ENCODE results near the gene STX7.

Gene STX7

DNA sequence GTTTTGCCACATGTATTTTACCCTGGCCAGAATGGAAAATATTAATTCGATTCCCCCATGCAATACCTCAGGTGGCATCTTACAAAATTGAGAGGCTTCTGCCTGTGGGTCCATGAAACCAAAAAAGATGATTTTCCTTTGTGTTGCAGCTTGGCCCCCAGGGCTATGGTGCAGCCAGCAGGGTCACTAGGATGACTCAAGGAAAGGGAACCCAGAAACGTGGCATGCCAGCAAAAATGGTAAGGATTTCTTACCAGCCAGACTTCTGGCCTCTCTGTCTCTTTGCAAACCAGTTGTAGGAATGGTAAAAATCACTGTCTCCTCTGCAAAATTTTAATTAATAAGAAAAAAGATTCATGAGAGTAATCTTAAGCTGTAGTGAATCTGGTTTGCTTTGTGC, 13.5 kb upstream of the STX7 start:
- no peaks in the 10 kb centered on the region for H3K9me3 ChIP-seq (ENCODE audit: insufficient read depth, low read depth, low read length)
- H3K36me3 ChIP-seq (ENCODE audit: insufficient read depth, low read depth, low read length): no peaks in the 10 kb centered on the region
- H3K9ac ChIP-seq (ENCODE audit: low read depth, low read length): peak overlapping the region; percentile 25; the same call in 1 of the 2 replicates
- H3K4me3 ChIP-seq (ENCODE audit: low read length): no peak overlapping the region
- H3K27ac ChIP-seq (ENCODE audit: low read length): no peak overlapping the region
- H3K27me3 ChIP-seq (ENCODE audit: insufficient read depth, low read length): no peaks in the 10 kb centered on the region
- H3K4me1 ChIP-seq (ENCODE audit: insufficient read depth, low read length): peaks cover 3% of the 10 kb centered on the region; the same call in 1 of the 2 replicates

DNA sequence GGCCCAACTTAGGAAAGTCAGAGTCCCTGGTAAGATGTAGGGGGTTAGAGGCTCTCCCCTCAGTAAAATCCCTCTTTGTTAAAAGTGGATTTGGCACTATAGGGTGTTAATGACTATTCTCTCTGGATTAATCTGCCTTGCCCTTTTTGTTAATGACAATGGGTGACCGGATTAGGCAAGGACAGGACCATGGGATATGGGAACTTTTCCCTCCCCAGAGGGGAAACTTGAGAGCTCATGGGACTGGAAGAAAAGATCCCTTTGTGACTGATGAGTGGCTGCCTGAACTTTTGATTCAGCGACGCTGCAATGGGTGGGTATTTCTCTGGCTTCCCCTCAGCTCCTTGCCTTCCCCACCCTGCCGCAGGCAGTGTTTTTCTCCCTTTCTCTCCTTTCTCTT, 12.9 kb upstream of the STX7 start:
- Histone ChIP-seq H3K27me3 (ENCODE audit: insufficient read depth, low read length) (no peaks in the 10 kb centered on the region), H3K36me3 (ENCODE audit: insufficient read depth, low read depth, low read length) (no peaks in the 10 kb centered on the region), H3K4me1 (ENCODE audit: insufficient read depth, low read length) (peaks cover 3% of the 10 kb centered on the region; the same call in 1 of the 2 replicates), H3K9ac (ENCODE audit: low read depth, low read length) (peak overlapping the region; percentile 25; the same call in 1 of the 2 replicates), H3K9me3 (ENCODE audit: insufficient read depth, low read depth, low read length) (no peaks in the 10 kb centered on the region), H3K27ac (ENCODE audit: low read length) (no peak overlapping the region), H3K4me3 (ENCODE audit: low read length) (no peak overlapping the region)

DNA sequence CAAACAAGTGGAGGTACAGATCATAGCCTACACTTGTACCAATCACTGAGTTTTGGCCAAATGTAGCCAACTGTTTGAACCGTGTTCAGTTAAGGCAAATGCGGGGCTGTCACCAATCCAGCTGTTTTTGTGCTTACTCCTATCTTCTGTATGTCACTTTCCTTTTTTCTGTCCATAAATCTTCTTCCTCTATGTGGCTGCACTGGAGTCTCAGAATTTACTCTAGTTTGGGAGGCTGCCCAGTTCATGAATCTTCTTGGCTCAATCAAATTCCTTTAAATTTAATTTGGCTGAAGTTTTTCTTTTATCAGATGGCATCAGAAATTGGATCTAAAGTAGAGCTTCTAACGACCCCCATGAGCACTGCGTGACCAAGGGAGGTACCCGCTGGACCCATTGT, 11.7 kb upstream of the STX7 start:
- no peaks in the 10 kb centered on the region for H3K36me3 ChIP-seq (ENCODE audit: insufficient read depth, low read depth, low read length)
- H3K9me3 ChIP-seq (ENCODE audit: insufficient read depth, low read depth, low read length): no peaks in the 10 kb centered on the region
- H3K27me3 ChIP-seq (ENCODE audit: insufficient read depth, low read length): no peaks in the 10 kb centered on the region
- H3K9ac ChIP-seq (ENCODE audit: low read depth, low read length): no peak overlapping the region
- H3K4me1 ChIP-seq (ENCODE audit: insufficient read depth, low read length): peaks cover 3% of the 10 kb centered on the region; the same call in 1 of the 2 replicates
- no peak overlapping the region for H3K4me3 ChIP-seq (ENCODE audit: low read length)
- H3K27ac ChIP-seq (ENCODE audit: low read length): no peak overlapping the region

DNA sequence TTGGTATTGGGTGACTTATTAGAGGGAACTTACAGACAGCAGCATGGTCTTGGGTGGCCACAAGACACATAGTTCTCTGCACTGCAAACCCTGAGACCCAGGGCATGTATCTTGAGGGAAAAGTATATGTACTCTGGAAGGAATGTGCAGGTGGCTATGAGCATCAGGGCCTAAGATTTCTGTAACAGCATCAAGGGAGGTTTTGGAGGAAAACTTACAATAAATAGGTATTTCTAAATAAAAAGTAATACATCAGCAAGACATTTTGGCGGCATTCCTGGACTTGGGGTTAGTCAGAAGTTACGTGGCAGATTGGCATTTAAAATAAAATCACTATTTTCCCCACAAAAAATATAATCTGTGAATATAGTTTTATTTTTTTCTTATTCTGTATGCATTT, 8.0 kb upstream of the STX7 start:
- Histone ChIP-seq H3K4me3 (ENCODE audit: low read length) (no peak overlapping the region), H3K27me3 (ENCODE audit: insufficient read depth, low read length) (no peaks in the 10 kb centered on the region), H3K36me3 (ENCODE audit: insufficient read depth, low read depth, low read length) (no peaks in the 10 kb centered on the region), H3K9ac (ENCODE audit: low read depth, low read length) (no peak overlapping the region), H3K9me3 (ENCODE audit: insufficient read depth, low read depth, low read length) (no peaks in the 10 kb centered on the region), H3K4me1 (ENCODE audit: insufficient read depth, low read length) (no peaks in the 10 kb centered on the region), H3K27ac (ENCODE audit: low read length) (no peak overlapping the region)

DNA sequence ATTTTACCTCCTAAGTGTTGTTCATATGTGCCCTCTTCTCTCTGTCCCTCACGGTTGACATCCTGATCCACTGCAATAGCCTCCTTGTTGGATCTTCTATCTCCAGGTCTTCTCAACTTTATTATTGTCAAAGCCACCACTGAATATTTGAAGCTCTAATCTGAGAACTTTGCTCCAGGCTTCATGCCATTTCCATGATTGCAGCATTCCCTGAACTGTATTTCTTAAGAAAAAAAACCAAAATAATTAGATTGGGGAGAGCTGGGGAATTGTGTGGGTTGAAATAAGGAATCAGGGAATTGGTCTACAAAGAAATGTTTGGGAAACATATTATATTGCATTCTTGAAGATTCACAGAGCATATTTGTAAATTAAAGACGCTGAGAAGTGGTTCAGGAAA, 2.5 kb upstream of the STX7 start:
- Histone ChIP-seq H3K4me3 (ENCODE audit: low read length) (no peak overlapping the region), H3K27ac (ENCODE audit: low read length) (no peak overlapping the region), H3K36me3 (ENCODE audit: insufficient read depth, low read depth, low read length) (no peaks in the 10 kb centered on the region), H3K4me1 (ENCODE audit: insufficient read depth, low read length) (peaks cover 5% of the 10 kb centered on the region; the same call in 1 of the 2 replicates), H3K9me3 (ENCODE audit: insufficient read depth, low read depth, low read length) (no peaks in the 10 kb centered on the region), H3K27me3 (ENCODE audit: insufficient read depth, low read length) (no peaks in the 10 kb centered on the region; the same call in 1 of the 2 replicates), H3K9ac (ENCODE audit: low read depth, low read length) (no peak overlapping the region)

DNA sequence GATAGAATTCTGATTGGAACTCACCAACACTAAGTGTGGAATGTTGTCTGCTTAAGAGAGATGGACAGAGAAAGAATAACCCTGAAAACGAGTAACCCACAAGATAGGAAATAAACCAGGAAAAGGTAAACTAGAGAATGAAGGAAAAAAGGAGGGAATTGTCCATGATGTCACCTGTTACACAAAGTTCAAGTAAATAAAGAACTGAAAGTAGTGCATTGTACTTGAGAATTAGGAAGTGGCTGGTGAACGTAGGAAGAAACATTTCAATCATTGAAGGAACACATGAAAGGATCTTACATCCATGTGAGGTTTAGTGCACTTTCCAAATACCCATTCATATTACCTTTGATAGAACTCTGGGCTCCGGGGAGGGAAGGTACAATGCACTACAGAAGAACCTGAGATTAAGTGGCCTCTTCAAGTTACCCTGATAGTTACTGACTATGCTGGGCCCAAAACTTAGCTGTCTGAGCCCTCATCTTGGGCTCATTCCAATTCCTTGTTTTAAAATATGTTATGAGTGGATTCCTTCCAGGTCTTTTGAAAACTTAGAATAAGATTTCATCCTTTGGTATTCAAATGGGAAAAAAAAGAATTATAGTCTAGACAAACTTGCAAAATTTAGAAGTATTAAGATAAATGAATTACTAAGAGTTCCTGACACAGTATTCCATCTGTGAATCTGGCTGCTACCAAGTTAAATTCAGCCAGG, 1.1 kb upstream of the STX7 start:
- no peaks in the 10 kb centered on the region for H3K36me3 ChIP-seq (ENCODE audit: insufficient read depth, low read depth, low read length)
- no peak overlapping the region for H3K27ac ChIP-seq (ENCODE audit: low read length)
- H3K27me3 ChIP-seq (ENCODE audit: insufficient read depth, low read length): no peaks in the 10 kb centered on the region; the same call in 1 of the 2 replicates
- H3K4me1 ChIP-seq (ENCODE audit: insufficient read depth, low read length): peaks cover 5% of the 10 kb centered on the region; the same call in 1 of the 2 replicates
- no peaks in the 10 kb centered on the region for H3K9me3 ChIP-seq (ENCODE audit: insufficient read depth, low read depth, low read length)
- H3K9ac ChIP-seq (ENCODE audit: low read depth, low read length): no peak overlapping the region
- H3K4me3 ChIP-seq (ENCODE audit: low read length): no peak overlapping the region

DNA sequence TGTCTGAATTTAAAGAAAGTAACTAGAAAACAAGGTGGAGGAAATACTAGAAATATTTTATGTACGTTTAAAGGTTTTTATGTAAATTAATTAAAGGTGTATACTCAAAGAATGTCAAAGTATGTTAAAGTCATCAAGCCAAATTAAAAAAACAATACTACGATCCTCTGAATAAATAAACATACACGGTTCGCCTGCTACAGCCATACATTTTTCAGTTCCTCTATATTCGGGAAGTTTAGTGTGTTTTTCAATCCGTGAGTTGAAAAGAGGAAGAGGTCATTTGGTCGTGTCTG, 626 bp downstream of the STX7 start:
- Histone ChIP-seq H3K27me3 (ENCODE audit: insufficient read depth, low read length) (no peaks in the 10 kb centered on the region; the same call in 1 of the 2 replicates), H3K27ac (ENCODE audit: low read length) (no peak overlapping the region), H3K4me3 (ENCODE audit: low read length) (peak overlapping the region; percentile 93), H3K9me3 (ENCODE audit: insufficient read depth, low read depth, low read length) (no peaks in the 10 kb centered on the region), H3K9ac (ENCODE audit: low read depth, low read length) (peak overlapping the region; percentile 73; the same call in 1 of the 2 replicates), H3K4me1 (ENCODE audit: insufficient read depth, low read length) (peaks cover 5% of the 10 kb centered on the region; the same call in 1 of the 2 replicates), H3K36me3 (ENCODE audit: insufficient read depth, low read depth, low read length) (no peaks in the 10 kb centered on the region)

DNA sequence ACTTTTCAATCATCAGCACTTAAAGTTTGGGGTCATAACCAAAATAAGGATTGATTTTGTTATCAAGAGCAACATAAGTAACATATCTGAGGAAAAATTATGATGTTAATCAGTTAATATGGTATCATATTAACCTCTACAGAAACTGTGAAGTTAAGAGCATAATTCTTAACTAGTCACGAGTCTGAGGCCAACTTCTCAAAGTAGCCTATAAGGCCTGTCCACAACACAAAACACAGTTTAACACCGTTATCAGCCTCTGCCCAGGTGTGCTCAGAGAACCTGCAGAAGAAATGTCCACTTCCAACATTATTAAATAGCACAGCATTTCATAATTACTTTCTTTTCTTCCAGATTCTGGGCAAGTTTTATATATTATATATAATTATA, 1.1 kb downstream of the STX7 start:
- Histone ChIP-seq H3K4me1 (ENCODE audit: insufficient read depth, low read length) (peaks cover 5% of the 10 kb centered on the region; the same call in 1 of the 2 replicates), H3K27me3 (ENCODE audit: insufficient read depth, low read length) (no peaks in the 10 kb centered on the region; the same call in 1 of the 2 replicates), H3K9ac (ENCODE audit: low read depth, low read length) (no peak overlapping the region), H3K36me3 (ENCODE audit: insufficient read depth, low read depth, low read length) (no peaks in the 10 kb centered on the region), H3K27ac (ENCODE audit: low read length) (no peak overlapping the region), H3K4me3 (ENCODE audit: low read length) (peak overlapping the region; percentile 93), H3K9me3 (ENCODE audit: insufficient read depth, low read depth, low read length) (no peaks in the 10 kb centered on the region)

DNA sequence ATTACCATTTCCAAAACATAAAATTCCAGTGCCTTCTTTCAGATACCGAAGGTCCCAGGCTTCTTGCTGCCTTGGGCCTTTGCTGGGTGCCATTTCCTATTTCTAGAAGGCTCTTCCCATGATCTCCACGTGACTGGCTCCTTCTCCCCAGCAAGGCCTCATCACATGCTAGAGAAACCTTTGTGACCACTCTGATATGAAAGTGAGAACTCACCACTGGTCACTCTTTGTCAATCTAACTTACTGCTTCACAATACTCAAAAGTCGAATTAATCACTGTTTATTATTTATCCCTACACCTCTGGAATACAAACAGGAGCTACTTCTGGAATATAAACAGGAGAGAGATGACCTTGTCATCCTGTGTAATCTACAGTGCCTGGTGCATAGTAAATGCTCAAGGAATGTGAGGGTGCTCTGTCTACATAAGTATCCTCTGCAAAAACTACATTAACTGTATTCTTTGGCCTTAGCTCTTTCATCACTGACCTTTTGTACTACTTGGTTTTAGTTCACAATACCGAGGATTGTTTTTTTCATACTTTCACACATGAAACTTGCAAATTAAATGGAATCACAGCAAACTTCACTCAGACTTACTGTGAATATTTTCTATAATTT, 1.6 kb downstream of the STX7 start:
- H3K27ac ChIP-seq (ENCODE audit: low read length): no peak overlapping the region
- H3K9me3 ChIP-seq (ENCODE audit: insufficient read depth, low read depth, low read length): no peaks in the 10 kb centered on the region
- no peaks in the 10 kb centered on the region for H3K36me3 ChIP-seq (ENCODE audit: insufficient read depth, low read depth, low read length)
- peaks cover 5% of the 10 kb centered on the region; the same call in 1 of the 2 replicates for H3K4me1 ChIP-seq (ENCODE audit: insufficient read depth, low read length)
- no peaks in the 10 kb centered on the region; the same call in 1 of the 2 replicates for H3K27me3 ChIP-seq (ENCODE audit: insufficient read depth, low read length)
- peak overlapping the region; percentile 93 for H3K4me3 ChIP-seq (ENCODE audit: low read length)
- no peak overlapping the region for H3K9ac ChIP-seq (ENCODE audit: low read depth, low read length)

DNA sequence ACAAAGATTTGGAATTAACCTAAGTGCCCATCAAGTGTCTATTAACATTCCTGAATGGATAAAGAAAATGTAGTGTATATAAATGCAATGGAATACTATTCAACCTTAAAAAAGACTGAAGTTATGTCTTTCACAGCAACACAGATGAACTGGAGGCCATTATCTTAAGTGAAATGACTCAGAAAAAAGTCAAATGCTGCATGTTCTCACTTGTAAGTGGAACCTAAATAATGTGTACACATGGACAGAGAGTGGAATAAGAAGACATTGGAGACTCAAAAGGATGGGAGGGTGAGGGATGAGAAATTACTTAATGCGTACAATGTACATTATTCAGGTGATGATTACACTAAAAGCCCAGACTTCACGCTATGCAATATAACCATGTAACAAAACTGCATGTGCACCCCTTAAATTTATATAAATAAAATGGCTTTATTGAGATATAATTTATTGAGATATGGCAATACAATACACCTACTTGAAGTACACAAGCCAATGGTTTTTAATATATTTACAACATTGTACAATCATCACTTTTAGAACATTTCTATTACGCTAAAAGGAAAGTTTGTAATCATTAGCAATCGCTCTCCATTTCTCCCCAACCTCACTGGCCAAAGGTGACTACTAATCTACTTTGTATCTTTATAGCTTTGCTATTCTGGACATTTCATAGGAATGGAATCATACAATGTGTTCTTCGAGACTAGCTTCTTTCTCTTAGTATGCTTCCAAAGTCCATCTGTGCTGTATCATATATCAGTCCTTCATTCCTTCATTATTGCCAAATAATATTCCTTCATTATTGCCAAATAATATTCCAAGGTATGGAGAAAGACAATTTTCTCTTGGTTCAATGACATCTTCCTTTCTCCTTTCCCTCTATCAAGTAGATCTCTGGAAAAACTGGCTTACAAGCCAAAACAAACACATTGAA, 5.8 kb downstream of the STX7 start:
- Histone ChIP-seq H3K4me1 (ENCODE audit: insufficient read depth, low read length) (peaks cover 5% of the 10 kb centered on the region; the same call in 1 of the 2 replicates), H3K27ac (ENCODE audit: low read length) (no peak overlapping the region), H3K4me3 (ENCODE audit: low read length) (no peak overlapping the region), H3K36me3 (ENCODE audit: insufficient read depth, low read depth, low read length) (peaks cover under 1% of the 10 kb centered on the region; the same call in 1 of the 2 replicates), H3K27me3 (ENCODE audit: insufficient read depth, low read length) (no peaks in the 10 kb centered on the region), H3K9ac (ENCODE audit: low read depth, low read length) (no peak overlapping the region), H3K9me3 (ENCODE audit: insufficient read depth, low read depth, low read length) (no peaks in the 10 kb centered on the region)

DNA sequence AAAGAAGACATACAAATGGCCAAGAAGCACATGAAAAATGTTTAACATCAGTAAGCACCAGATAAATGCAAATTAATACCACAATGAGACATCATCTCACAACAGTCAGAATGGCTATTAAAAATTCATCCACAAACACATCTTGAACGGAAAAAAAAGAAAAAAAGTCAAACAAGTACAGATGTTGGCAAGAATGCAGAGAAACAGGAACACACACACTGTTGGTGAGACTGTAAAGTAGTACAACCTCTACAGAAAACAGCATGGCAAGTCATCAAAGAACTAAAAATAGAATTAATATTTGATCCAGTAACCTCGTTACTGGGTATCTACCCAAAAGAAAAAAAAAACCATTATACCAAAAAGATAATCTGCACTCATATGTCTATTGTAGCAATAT, 6.5 kb downstream of the STX7 start:
- Histone ChIP-seq H3K27me3 (ENCODE audit: insufficient read depth, low read length) (no peaks in the 10 kb centered on the region), H3K9ac (ENCODE audit: low read depth, low read length) (no peak overlapping the region), H3K4me3 (ENCODE audit: low read length) (no peak overlapping the region), H3K9me3 (ENCODE audit: insufficient read depth, low read depth, low read length) (no peaks in the 10 kb centered on the region), H3K27ac (ENCODE audit: low read length) (no peak overlapping the region), H3K4me1 (ENCODE audit: insufficient read depth, low read length) (peaks cover 1% of the 10 kb centered on the region; the same call in 1 of the 2 replicates), H3K36me3 (ENCODE audit: insufficient read depth, low read depth, low read length) (peaks cover 7% of the 10 kb centered on the region)

Data from iPS-20b (cell line).